IMR-90 (cell line): ENCODE data around the gene C11orf58. TPM values are rescaled to one million over a fixed set of nuclear protein-coding genes. Genes with fewer than 3 reads are reported as not detected.

ENCODE experiments used
- ATAC-seq: fragments of 200-7000 bp; cut with Tn5 transposase; 2 replicates; pipeline ENCODE4 v1.9.1; 2020; ENCODE audit warnings: low read depth, mild to moderate bottlenecking, moderate library complexity
- BruUV-seq: library from RNA; stranded (reverse); fragments of 400-500 nt; replicated peaks from 2 replicates; lab custom pipeline; 2021; lab: Mats Ljungman, UMichigan
- CTCF ChIA-PET: fragments of 300-600 bp; formaldehyde crosslinking; extraction: SDS; loops from one replicate; lab custom pipeline; 2021; ENCODE audit warnings: antibody characterized with exemption; lab: Yijun Ruan, JAX
- POLR2A ChIA-PET: fragments of 300-600 bp; sonication (Branson Sonifier 250); formaldehyde crosslinking; loops from one replicate; lab custom pipeline; 2022; ENCODE audit warnings: antibody characterized with exemption; ENCODE audit not compliant: unreplicated experiment; lab: Charles Lee
- DNase-seq: peaks from one replicate; pipeline ENCODE4 v3.0.0; 2013
- H2AFZ ChIP-seq: replicated peaks from 2 replicates; pipeline ENCODE3; 2013; ENCODE audit warnings: low read length, mild to moderate bottlenecking; ENCODE audit not compliant: poor library complexity
- H2AK5ac ChIP-seq: 2 replicates; pipeline ENCODE4 v1.6.1; 2013; ENCODE audit warnings: low read depth, low read length, inconsistent platforms
- H2AK9ac ChIP-seq: replicated peaks from 2 replicates; pipeline ENCODE3; 2013; ENCODE audit warnings: mild to moderate bottlenecking, low read depth, low read length, moderate library complexity; ENCODE audit not compliant: poor library complexity
- H2BK120ac ChIP-seq: 2 replicates; pipeline ENCODE4 v1.6.1; 2013; ENCODE audit warnings: low read depth, low read length, inconsistent platforms
- H2BK15ac ChIP-seq: 3 replicates; pipeline ENCODE4 v1.6.1; 2013; ENCODE audit warnings: low read depth, low read length, inconsistent platforms
- H2BK20ac ChIP-seq: 2 replicates; pipeline ENCODE4 v1.6.1; 2013; ENCODE audit warnings: low read depth, mild to moderate bottlenecking, inconsistent platforms, low read length, moderate library complexity
- H2BK5ac ChIP-seq: 2 replicates; pipeline ENCODE4 v1.6.1; 2013; ENCODE audit warnings: mild to moderate bottlenecking, low read depth, low read length, inconsistent platforms; ENCODE audit not compliant: poor library complexity, severe bottlenecking
- H3K14ac ChIP-seq: replicated peaks from 2 replicates; pipeline ENCODE4 v1.6.1; 2013; ENCODE audit warnings: low read depth, low read length, inconsistent platforms
- H3K18ac ChIP-seq: 2 replicates; pipeline ENCODE4 v1.6.1; 2013; ENCODE audit warnings: low read depth, low read length, control low read depth
- H3K23ac ChIP-seq: 2 replicates; pipeline ENCODE4 v1.6.1; 2013; ENCODE audit warnings: low read depth, low read length, inconsistent platforms
- H3K27ac ChIP-seq: 2 replicates; pipeline ENCODE4 v1.5.1; 2013; ENCODE audit warnings: mild to moderate bottlenecking, control low read depth, low read length; ENCODE audit not compliant: insufficient read depth
- H3K27me3 ChIP-seq: 2 replicates; pipeline ENCODE4 v1.6.1; 2013; ENCODE audit warnings: low read length; ENCODE audit not compliant: control insufficient read depth, insufficient read depth
- H3K36me3 ChIP-seq: 2 replicates; pipeline ENCODE4 v1.6.1; 2013; ENCODE audit warnings: low read length, mixed read lengths; ENCODE audit not compliant: control insufficient read depth, insufficient read depth
- H3K4ac ChIP-seq: 2 replicates; pipeline ENCODE4 v1.6.1; 2013; ENCODE audit warnings: low read depth, low read length, inconsistent platforms
- H3K4me1 ChIP-seq: 2 replicates; pipeline ENCODE4 v1.6.1; 2013; ENCODE audit warnings: low read length, mixed read lengths; ENCODE audit not compliant: control insufficient read depth, insufficient read depth
- H3K4me2 ChIP-seq: 2 replicates; pipeline ENCODE4 v1.6.1; 2013; ENCODE audit warnings: low read depth, mild to moderate bottlenecking, control low read depth, low read length, moderate library complexity
- H3K4me3 ChIP-seq: 2 replicates; pipeline ENCODE4 v1.5.1; 2013; ENCODE audit warnings: low read depth, mild to moderate bottlenecking, control low read depth, low read length, moderate library complexity; ENCODE audit not compliant: insufficient read depth
- H3K56ac ChIP-seq: 2 replicates; pipeline ENCODE4 v1.6.1; 2013; ENCODE audit warnings: low read length, inconsistent platforms; ENCODE audit not compliant: insufficient read depth; ENCODE audit errors: extremely low read depth
- H3K79me1 ChIP-seq, 2 experiments: 2 replicates each; pipeline ENCODE4 v1.6.1; 2013; ENCODE audit warnings: low read length in 2 of 2, inconsistent platforms in 1 of 2, low read depth in 1 of 2
- H3K9ac ChIP-seq: 2 replicates; pipeline ENCODE4 v1.6.1; 2013; ENCODE audit warnings: low read depth, low read length, control low read depth
- H3K9me1 ChIP-seq: 2 replicates; pipeline ENCODE4 v1.6.1; 2013; ENCODE audit warnings: low read length, inconsistent platforms; ENCODE audit not compliant: insufficient read depth
- H3K9me3 ChIP-seq: 2 replicates; pipeline ENCODE4 v1.6.1; 2013; ENCODE audit warnings: low read length; ENCODE audit not compliant: control insufficient read depth, insufficient read depth
- H4K20me1 ChIP-seq: 2 replicates; pipeline ENCODE4 v1.6.1; 2013; ENCODE audit warnings: low read length, inconsistent platforms; ENCODE audit not compliant: insufficient read depth
- H4K5ac ChIP-seq: 2 replicates; pipeline ENCODE4 v1.6.1; 2013; ENCODE audit warnings: mild to moderate bottlenecking, low read depth, low read length, control low read depth
- H4K8ac ChIP-seq, 2 experiments: 2 replicates each; pipeline ENCODE4 v1.6.1; 2013; ENCODE audit warnings: low read depth in 2 of 2, low read length in 2 of 2, control low read depth in 1 of 2, inconsistent platforms in 1 of 2
- H4K91ac ChIP-seq: 2 replicates; pipeline ENCODE4 v1.6.1; 2013; ENCODE audit warnings: low read depth, low read length, inconsistent platforms; ENCODE audit not compliant: insufficient read depth
- BHLHE40 ChIP-seq: fragments of 150-350 bp; IDR thresholded peaks from 2 replicates; pipeline ENCODE4 v1.6.1; 2016; ENCODE audit warnings: mild to moderate bottlenecking, low read depth, low read length
- CEBPB ChIP-seq: IDR thresholded peaks from 2 replicates; pipeline ENCODE4 v1.6.1; 2012; ENCODE audit warnings: low read depth, low read length, improper control_type of control experiment
- CHD1 ChIP-seq: IDR thresholded peaks from 2 replicates; pipeline ENCODE4 v1.6.1; 2012; ENCODE audit warnings: low read depth, low read length, improper control_type of control experiment
- CTCF ChIP-seq: conservative IDR thresholded peaks from 2 replicates; pipeline ENCODE4 v1.5.1; 2012; ENCODE audit warnings: mild to moderate bottlenecking, low read depth, low read length, improper control_type of control experiment
- ELK1 ChIP-seq: fragments of 150-350 bp; IDR thresholded peaks from 2 replicates; pipeline ENCODE4 v1.6.1; 2016; ENCODE audit warnings: low read depth, mild to moderate bottlenecking, low read length, moderate library complexity, borderline replicate concordance
- FOS ChIP-seq: fragments of 150-350 bp; IDR thresholded peaks from 2 replicates; pipeline ENCODE4 v1.6.1; 2016; ENCODE audit warnings: low read depth, low read length
- MAFK ChIP-seq: IDR thresholded peaks from 2 replicates; pipeline ENCODE4 v1.6.1; 2012; ENCODE audit warnings: low read depth, low read length, improper control_type of control experiment
- MAZ ChIP-seq: IDR thresholded peaks from 2 replicates; pipeline ENCODE4 v1.6.1; 2012; ENCODE audit warnings: low read depth, mild to moderate bottlenecking, low read length, improper control_type of control experiment, moderate library complexity, borderline replicate concordance
- MXI1 ChIP-seq: IDR thresholded peaks from 2 replicates; pipeline ENCODE4 v1.6.1; 2012; ENCODE audit warnings: low read depth, mild to moderate bottlenecking, low read length, moderate library complexity, borderline replicate concordance
- NFE2L2 ChIP-seq: fragments of 150-350 bp; IDR thresholded peaks from 2 replicates; pipeline ENCODE4 v1.6.1; 2016; ENCODE audit warnings: low read depth, mild to moderate bottlenecking, low read length
- POLR2A ChIP-seq: IDR thresholded peaks from 2 replicates; pipeline ENCODE4 v1.6.1; 2012; ENCODE audit warnings: mild to moderate bottlenecking, low read depth, low read length
- RAD21 ChIP-seq: IDR thresholded peaks from 2 replicates; pipeline ENCODE4 v1.6.1; 2012; ENCODE audit warnings: low read length, improper control_type of control experiment
- RFX5 ChIP-seq: IDR thresholded peaks from 2 replicates; pipeline ENCODE4 v1.8.0; 2012; ENCODE audit warnings: low read depth, mild to moderate bottlenecking, low read length, moderate library complexity
- SMC3 ChIP-seq: fragments of 150-350 bp; IDR thresholded peaks from 2 replicates; pipeline ENCODE4 v1.6.1; 2016; ENCODE audit warnings: low read depth, mild to moderate bottlenecking, antibody characterized with exemption, low read length, moderate library complexity
- USF2 ChIP-seq: fragments of 150-350 bp; IDR thresholded peaks from 2 replicates; pipeline ENCODE4 v1.6.1; 2017; ENCODE audit warnings: mild to moderate bottlenecking, antibody characterized with exemption, low read length, low read depth
- WGBS, 2 experiments: methylation state at CpG; one replicate each; pipeline versions ENCODE4 v1.1.5 to v1.1.7; 2013; ENCODE audit warnings: missing lambda C conversion rate in 2 of 2; ENCODE audit not compliant: insufficient read length in 1 of 2; ENCODE audit errors: extremely low coverage in 2 of 2; 5-methylcytosine and 5-hydroxymethylcytosine counted together
- dilution Hi-C: fragments of 300-500 bp; cut with HindIII; formaldehyde crosslinking; loops from one replicate; pipeline ENCODE4 v1.14.3; 2018; ENCODE audit warnings: low sequenced_read_pairs; ENCODE audit not compliant: unreplicated experiment
- in situ Hi-C: fragments of 300-500 bp; cut with MboI; formaldehyde crosslinking; loops from 3 replicates; pipeline ENCODE4 v1.14.3; 2019; ENCODE audit warnings: low sequenced_read_pairs, inconsistent platforms, mixed read lengths
- intact Hi-C: fragments of 100-400 bp; cut with micrococcal nuclease; formaldehyde crosslinking; loops from 2 replicates; pipeline ENCODE4 v1.10.0; 2022
- polyA plus RNA-seq, 3 experiments: library from polyadenylated mRNA; depleted of rRNA; stranded (reverse); fragments of >200 nt; gene quantifications; 2 replicates each; pipeline ENCODE4 v1.2.3, GENCODE V29; 2012; ENCODE audit warnings: low replicate concordance in 1 of 3
- total RNA-seq: library from RNA; depleted of rRNA; stranded (reverse); fragments of >200 nt; gene quantifications from 2 replicates; pipeline ENCODE4 v1.2.3, GENCODE V29; 2012

C11orf58 gene
- total and polyA plus RNA-seq, 2 of the 4 experiments (the other 2 are of a cell fraction), result 53.8 to 67.8 TPM

- no peak overlapping the region for H3K4me2 ChIP-seq
- no peaks in the 10 kb centered on the region for H3K36me3 ChIP-seq
- H2AK5ac ChIP-seq, result no peak overlapping the region
- DNase-seq (no peak), ATAC-seq (no peak)
- H4K91ac ChIP-seq, result no peak overlapping the region
- H4K5ac ChIP-seq, result no peak overlapping the region
- H2BK20ac ChIP-seq, result no peak overlapping the region
- ChIA-PET POLR2A (no interaction called here), CTCF (interaction anchor here (0.5 to 0.6 kb wide), 2 partner anchors 423 to 614 kb away, joined by 3 to 4 read pairs; no protein-coding TSS in a partner anchor)
- no peak overlapping the region for H3K27ac ChIP-seq
- H2BK120ac ChIP-seq, result no peak overlapping the region
- in situ Hi-C loops, result no loop called here
- H3K4me1 ChIP-seq, result peaks cover 2% of the 10 kb centered on the region; the same call in 1 of the 2 replicates
- no peak overlapping the region for H3K4me3 ChIP-seq
- H4K20me1 ChIP-seq, result no peaks in the 10 kb centered on the region
- H2BK15ac ChIP-seq, result no peak overlapping the region
- dilution Hi-C loops, result no loop called here
- H3K23ac ChIP-seq, result no peak overlapping the region
- no CpG with 5 or more reads among the region's 10 CpGs for WGBS, 2 experiments
- no peak overlapping the region for H3K4ac ChIP-seq
- H3K56ac ChIP-seq, result no peak overlapping the region
- H2AFZ ChIP-seq, result no peak overlapping the region
- H3K79me1 ChIP-seq, result no peaks in the 10 kb centered on the region
- H2AK9ac ChIP-seq, result no peak overlapping the region
- H3K18ac ChIP-seq, result no peak overlapping the region
- BruUV-seq, result no TSS peak
- no peak overlapping the region for H3K9ac ChIP-seq
- no peak overlapping the region for H3K14ac ChIP-seq
- H4K8ac ChIP-seq, result no peak overlapping the region
- no peak overlapping the region for H2BK5ac ChIP-seq
- no peak for TF ChIP-seq NFE2L2
- no peak for TF ChIP-seq RAD21
- no peak for TF ChIP-seq USF2
- no peak for TF ChIP-seq MXI1
- no peak for TF ChIP-seq CTCF
- TF ChIP-seq CHD1, result no peak
- no peak for TF ChIP-seq BHLHE40
- TF ChIP-seq RFX5, result no peak
- no peak for TF ChIP-seq CEBPB
- TF ChIP-seq SMC3, result no peak
- TF ChIP-seq POLR2A, result no peak
- TF ChIP-seq MAFK, result no peak
- TF ChIP-seq MAZ, result no peak
- no peak for TF ChIP-seq ELK1
- no peak for TF ChIP-seq FOS
- no peaks in the 10 kb centered on the region for H3K9me3 ChIP-seq
- no peaks in the 10 kb centered on the region; the same call in 1 of the 2 replicates for H3K9me1 ChIP-seq
- H3K27me3 ChIP-seq, result peaks cover 9% of the 10 kb centered on the region
- intact Hi-C loops, result no loop called here
These were observed 63.0 kb downstream of the C11orf58 start for GRCh38 chr11:16801288-16801980.
